Fibroblast of mammary gland (primary cell): ENCODE measurements around the gene ELMO1.

ENCODE experiments used
- DNase-seq: peaks from one replicate; pipeline ENCODE4 v3.0.0-alpha.2; 2010; ENCODE audit warnings: low read depth
- H3K4me3 ChIP-seq: 2 replicates; pipeline ENCODE4 v1.5.1; 2011; ENCODE audit warnings: low read depth, mild to moderate bottlenecking, low read length, moderate library complexity; ENCODE audit not compliant: control insufficient read depth
- CTCF ChIP-seq: conservative IDR thresholded peaks from 2 replicates; pipeline ENCODE4 v1.5.1; 2011; ENCODE audit warnings: low read depth, low read length, inconsistent platforms; ENCODE audit not compliant: control insufficient read depth, insufficient read depth

Gene ELMO1

GRCh38 chr7:37247861-37248260 is 200.8 kb downstream of the ELMO1 start:
- peak; percentile 51 for DNase-seq
- no peak for TF ChIP-seq CTCF
- no peak overlapping the region for H3K4me3 ChIP-seq

GRCh38 chr7:37245590-37245989 is 203.1 kb downstream of the ELMO1 start:
- no peak overlapping the region for H3K4me3 ChIP-seq
- DNase-seq, result no peak
- TF ChIP-seq CTCF, result no peak

GRCh38 chr7:37236906-37237305 is 211.8 kb downstream of the ELMO1 start:
- no peak overlapping the region for H3K4me3 ChIP-seq
- DNase-seq, result no peak
- no peak for TF ChIP-seq CTCF

- no peak overlapping the region for H3K4me3 ChIP-seq
- no peak for TF ChIP-seq CTCF
- DNase-seq, result no peak
These were observed 212.9 kb downstream of the ELMO1 start for GRCh38 chr7:37235813-37236212.

GRCh38 chr7:37234928-37235327 is 213.7 kb downstream of the ELMO1 start:
- TF ChIP-seq CTCF, result peak; percentile 36
- DNase-seq, result no peak
- no peak overlapping the region for H3K4me3 ChIP-seq

GRCh38 chr7:37234334-37234733 is 214.3 kb downstream of the ELMO1 start:
- no peak overlapping the region for H3K4me3 ChIP-seq
- DNase-seq, result no peak
- no peak for TF ChIP-seq CTCF

- no peak overlapping the region for H3K4me3 ChIP-seq
- TF ChIP-seq CTCF, result no peak
- no peak for DNase-seq
These were observed 217.1 kb downstream of the ELMO1 start for GRCh38 chr7:37231613-37232012.
